HCT116 (cell line): ENCODE results near the gene SPATA31D3. TPM values are rescaled to one million over a fixed set of nuclear protein-coding genes. Genes with fewer than 3 reads are reported as not detected.

Source experiments
- ATAC-seq: fragments of 200-7000 bp; cut with Tn5 transposase; 2 replicates; pipeline ENCODE4 v1.9.1; 2020; ENCODE audit warnings: mild to moderate bottlenecking, moderate library complexity
- BruUV-seq: library from RNA; stranded (reverse); fragments of 400-500 nt; replicated peaks from 2 replicates; lab custom pipeline; 2021; lab: Mats Ljungman, UMichigan
- CTCF ChIA-PET: fragments of 300-600 bp; sonication (Branson Sonifier 250); formaldehyde crosslinking; loops from one replicate; lab custom pipeline; 2021; ENCODE audit warnings: antibody characterized with exemption; lab: Charles Lee
- POLR2A ChIA-PET: fragments of 300-600, 350-600 bp; sonication (Branson Sonifier 250); formaldehyde crosslinking; loops from one replicate; lab custom pipeline; 2021; ENCODE audit warnings: antibody characterized with exemption; lab: Charles Lee
- RAD21 ChIA-PET, 2 experiments: fragments of 300-600 bp; sonication (Branson Sonifier 250); formaldehyde crosslinking; loops; one replicate each; lab custom pipeline; 2023; ENCODE audit warnings: low total read pairs in 2 of 2; ENCODE audit not compliant: uncharacterized antibody in 2 of 2, unreplicated experiment in 2 of 2, low non-redundant PET in 1 of 2; lab: Charles Lee
- DNase-seq: peaks from one replicate; pipeline ENCODE4 v3.0.0-alpha.2; 2010; ENCODE audit warnings: low read depth, low spot score
- H2AFZ ChIP-seq: fragments of 200-600 bp; shearing (Covaris generic), sonication (generic); 2 replicates; pipeline ENCODE4 v1.6.1; 2017; ENCODE audit warnings: low read depth, mixed run types, mixed read lengths, antibody characterized with exemption, low read length; ENCODE audit not compliant: poor library complexity, severe bottlenecking
- H3K27ac ChIP-seq: 2 replicates; pipeline ENCODE4 v1.5.1; 2012; ENCODE audit warnings: low read depth, low read length
- H3K27me3 ChIP-seq: fragments of 200-600 bp; sonication (generic); 2 replicates; pipeline ENCODE4 v1.6.1; 2016; ENCODE audit warnings: mixed run types, low read length, mixed read lengths; ENCODE audit not compliant: insufficient read depth
- H3K36me3 ChIP-seq, 2 experiments: fragments of 200-500 bp in 1 of 2; fragments of 200-600 bp in 1 of 2; sonication (Bioruptor generic) in 1 of 2; sonication (generic) in 1 of 2; 2 replicates each; pipeline versions ENCODE4 v1.5.1 to v1.6.1; 2014 to 2016; ENCODE audit warnings: low read length in 2 of 2, inconsistent platforms in 1 of 2, mixed read lengths in 1 of 2, mixed run types in 1 of 2; ENCODE audit not compliant: insufficient read depth in 2 of 2, control insufficient read depth in 1 of 2
- H3K4me1 ChIP-seq, 2 experiments: fragments of 200-600 bp in 1 of 2; sonication (generic) in 1 of 2; 2 replicates each; pipeline versions ENCODE4 v1.5.1 to v1.6.1; 2012 to 2017; ENCODE audit warnings: low read length in 2 of 2, inconsistent platforms in 1 of 2, mild to moderate bottlenecking in 1 of 2, mixed read lengths in 1 of 2, mixed run types in 1 of 2, moderate library complexity in 1 of 2; ENCODE audit not compliant: insufficient read depth in 2 of 2, control insufficient read depth in 1 of 2
- H3K4me2 ChIP-seq: fragments of 200-600 bp; sonication (generic); 2 replicates; pipeline ENCODE4 v1.6.1; 2017; ENCODE audit warnings: mixed run types, low read length, mixed read lengths
- H3K4me3 ChIP-seq, 2 experiments: fragments of 200-600 bp in 1 of 2; sonication (generic) in 1 of 2; replicated peaks in 1 of 2; 2 replicates each; pipeline ENCODE4 v1.5.1; 2011 to 2016; ENCODE audit warnings: low read length in 2 of 2, control low read depth in 1 of 2, low read depth in 1 of 2, mild to moderate bottlenecking in 1 of 2, mixed read lengths in 1 of 2, mixed run types in 1 of 2
- H3K79me2 ChIP-seq: fragments of 200-600 bp; sonication (generic); 2 replicates; pipeline ENCODE4 v1.6.1; 2017; ENCODE audit warnings: mild to moderate bottlenecking, mixed run types, low read length, moderate library complexity, mixed read lengths; ENCODE audit not compliant: insufficient read depth
- H3K9ac ChIP-seq: fragments of 200-600 bp; sonication (generic); 2 replicates; pipeline ENCODE4 v1.6.1; 2016; ENCODE audit warnings: low read length, mixed read lengths
- H3K9me2 ChIP-seq: fragments of 200-600 bp; sonication (generic), shearing (Covaris generic); 2 replicates; pipeline ENCODE4 v1.6.1; 2017; ENCODE audit warnings: mixed run types, mild to moderate bottlenecking, moderate library complexity; ENCODE audit not compliant: insufficient read depth
- H3K9me3 ChIP-seq, 2 experiments: fragments of 200-500 bp in 1 of 2; fragments of 200-600 bp in 1 of 2; sonication (Bioruptor generic) in 1 of 2; sonication (generic) in 1 of 2; 2 replicates each; pipeline ENCODE4 v1.6.1; 2014 to 2017; ENCODE audit warnings: low read length in 2 of 2, mixed read lengths in 2 of 2, inconsistent platforms in 1 of 2, low read depth in 1 of 2, mild to moderate bottlenecking in 1 of 2, mixed run types in 1 of 2, moderate library complexity in 1 of 2; ENCODE audit not compliant: control insufficient read depth in 1 of 2, insufficient read depth in 1 of 2
- H4K20me1 ChIP-seq: fragments of 200-600 bp; sonication (generic), shearing (Covaris generic); 2 replicates; pipeline ENCODE4 v1.6.1; 2017; ENCODE audit warnings: mixed run types, mild to moderate bottlenecking, moderate library complexity; ENCODE audit not compliant: insufficient read depth
- CEBPB ChIP-seq: IDR thresholded peaks from 2 replicates; pipeline ENCODE4 v1.6.1; 2012; ENCODE audit warnings: low read depth
- EGR1 ChIP-seq: IDR thresholded peaks from 2 replicates; pipeline ENCODE4 v1.6.1; 2012; ENCODE audit warnings: low read depth
- JUND ChIP-seq: IDR thresholded peaks from 2 replicates; pipeline ENCODE4 v1.6.1; 2012
- MAX ChIP-seq: IDR thresholded peaks from 2 replicates; pipeline ENCODE4 v1.6.1; 2012
- POLR2A ChIP-seq: IDR thresholded peaks from 2 replicates; pipeline ENCODE4 v1.7.0; 2011; ENCODE audit warnings: borderline replicate concordance; ENCODE audit not compliant: insufficient read depth, insufficient read length; ENCODE audit errors: extremely low read depth
- SIN3A ChIP-seq: IDR thresholded peaks from 2 replicates; pipeline ENCODE4 v1.6.1; 2012; ENCODE audit warnings: low read depth
- SRF ChIP-seq: IDR thresholded peaks from 2 replicates; pipeline ENCODE4 v1.6.1; 2012; ENCODE audit warnings: low read depth
- TCF7L2 ChIP-seq: IDR thresholded peaks from 2 replicates; pipeline ENCODE4 v1.7.0; 2011; ENCODE audit warnings: borderline replicate concordance, inconsistent platforms; ENCODE audit not compliant: insufficient read depth, insufficient read length; ENCODE audit errors: extremely low read depth
- YY1 ChIP-seq: IDR thresholded peaks from 2 replicates; pipeline ENCODE4 v1.6.1; 2011; ENCODE audit warnings: low read length, low read depth, moderate library complexity, mild to moderate bottlenecking; ENCODE audit not compliant: insufficient replicate concordance; ENCODE audit errors: extremely low read depth
- ZFX ChIP-seq: fragments of 450-650 bp; IDR thresholded peaks from 2 replicates; pipeline ENCODE4 v1.6.1; 2017
- intact Hi-C: fragments of 100-400 bp; cut with micrococcal nuclease; formaldehyde crosslinking; loops from 2 replicates; pipeline ENCODE4 v1.10.0; 2022
- total RNA-seq: library from RNA; stranded (reverse); gene quantifications from one replicate; pipeline ENCODE4 v1.2.1, GENCODE V29; 2021; ENCODE audit not compliant: unreplicated experiment
- TF ChIP-seq, protein P1 (sequence below): IDR thresholded peaks from 2 replicates; pipeline ENCODE4 v1.6.1; 2011; ENCODE audit warnings: mild to moderate bottlenecking, low read length, moderate library complexity; ENCODE audit not compliant: insufficient replicate concordance; ENCODE audit errors: extremely low read depth

SPATA31D3 gene
- total RNA-seq, 1 experiment from 2014 or later: not detected

DNA sequence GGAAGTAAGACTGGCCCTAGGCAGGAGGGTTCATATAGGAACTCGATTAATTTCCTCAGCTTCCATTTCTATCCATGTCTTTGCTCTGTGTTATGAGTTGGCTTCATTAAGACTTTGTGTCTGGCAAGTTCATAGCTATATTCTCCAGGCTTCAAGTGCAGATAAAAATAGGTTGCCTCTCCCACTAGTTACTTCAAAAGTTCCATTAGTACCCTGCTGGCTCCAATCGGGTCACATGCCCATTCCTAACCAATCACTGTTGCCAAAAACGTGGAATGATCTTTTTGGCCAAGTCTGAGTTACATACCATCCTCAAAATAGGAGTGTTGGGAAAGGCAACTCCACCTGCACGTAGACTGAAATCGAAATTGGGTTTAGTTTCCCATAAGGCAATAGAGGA is 31.5 kb downstream of the SPATA31D3 start:
- ATAC-seq: no peak
- no peaks in the 10 kb centered on the region for H3K27me3 ChIP-seq
- no peak overlapping the region for H3K27ac ChIP-seq
- CTCF ChIA-PET: no interaction called here
- H3K4me3 ChIP-seq: no peak overlapping the region
- intact Hi-C loops: no loop called here
- no peak overlapping the region for H2AFZ ChIP-seq
- DNase-seq: no peak
- no peaks in the 10 kb centered on the region for H3K4me1 ChIP-seq
- no peaks in the 10 kb centered on the region for H3K9me2 ChIP-seq
- BruUV-seq: no TSS peak
- no peak overlapping the region for H3K4me2 ChIP-seq
- POLR2A ChIA-PET: no interaction called here
- TF ChIP-seq, protein P1, sequence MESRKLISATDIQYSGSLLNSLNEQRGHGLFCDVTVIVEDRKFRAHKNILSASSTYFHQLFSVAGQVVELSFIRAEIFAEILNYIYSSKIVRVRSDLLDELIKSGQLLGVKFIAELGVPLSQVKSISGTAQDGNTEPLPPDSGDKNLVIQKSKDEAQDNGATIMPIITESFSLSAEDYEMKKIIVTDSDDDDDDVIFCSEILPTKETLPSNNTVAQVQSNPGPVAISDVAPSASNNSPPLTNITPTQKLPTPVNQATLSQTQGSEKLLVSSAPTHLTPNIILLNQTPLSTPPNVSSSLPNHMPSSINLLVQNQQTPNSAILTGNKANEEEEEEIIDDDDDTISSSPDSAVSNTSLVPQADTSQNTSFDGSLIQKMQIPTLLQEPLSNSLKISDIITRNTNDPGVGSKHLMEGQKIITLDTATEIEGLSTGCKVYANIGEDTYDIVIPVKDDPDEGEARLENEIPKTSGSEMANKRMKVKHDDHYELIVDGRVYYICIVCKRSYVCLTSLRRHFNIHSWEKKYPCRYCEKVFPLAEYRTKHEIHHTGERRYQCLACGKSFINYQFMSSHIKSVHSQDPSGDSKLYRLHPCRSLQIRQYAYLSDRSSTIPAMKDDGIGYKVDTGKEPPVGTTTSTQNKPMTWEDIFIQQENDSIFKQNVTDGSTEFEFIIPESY: no peak
- TF ChIP-seq MAX (no peak), EGR1 (no peak), ZFX (no peak), SRF (no peak), SIN3A (no peak), CEBPB (no peak), JUND (no peak), TCF7L2 (no peak), YY1 (no peak), POLR2A (no peak)
- no peak overlapping the region for H3K9ac ChIP-seq
- H3K79me2 ChIP-seq: no peaks in the 10 kb centered on the region
- H3K9me3 ChIP-seq: no peaks in the 10 kb centered on the region
- H3K36me3 ChIP-seq: no peaks in the 10 kb centered on the region
- H4K20me1 ChIP-seq: no peaks in the 10 kb centered on the region
- RAD21 ChIA-PET: no interaction called here
